H1 (cell line): Measurements from ENCODE around the gene MMP28. TPM values are rescaled to one million over a fixed set of nuclear protein-coding genes. Genes with fewer than 3 reads are reported as not detected.

ENCODE experiments used
- BRCA1 ChIP-seq: IDR thresholded peaks from 2 replicates; pipeline ENCODE4 v1.6.1; 2012; ENCODE audit warnings: low read depth, low read length, improper control_type of control experiment
- CEBPB ChIP-seq: IDR thresholded peaks from 2 replicates; pipeline ENCODE4 v1.6.1; 2012; ENCODE audit warnings: low read depth, low read length
- CHD2 ChIP-seq: IDR thresholded peaks from 2 replicates; pipeline ENCODE4 v1.6.1; 2012; ENCODE audit warnings: low read length, improper control_type of control experiment
- EP300 ChIP-seq, 2 experiments: IDR thresholded peaks; 1 replicate in 1 of 2; 2 replicates in 1 of 2; pipeline ENCODE4 v1.6.1; 2011 to 2012; ENCODE audit warnings: low read depth in 2 of 2, low read length in 2 of 2, mild to moderate bottlenecking in 2 of 2, borderline replicate concordance in 1 of 2, inconsistent platforms in 1 of 2, moderate library complexity in 1 of 2
- GTF2F1 ChIP-seq: IDR thresholded peaks from 2 replicates; pipeline ENCODE4 v1.6.1; 2012; ENCODE audit warnings: low read depth, low read length, improper control_type of control experiment, borderline replicate concordance
- HDAC2 ChIP-seq, 2 experiments: fragments of 300-600 bp in 1 of 2; sonication (generic) in 1 of 2; IDR thresholded peaks; 2 replicates each; pipeline ENCODE4 v1.6.1; 2011 to 2012; ENCODE audit warnings: low read depth in 2 of 2, low read length in 2 of 2, mild to moderate bottlenecking in 2 of 2, moderate library complexity in 2 of 2, borderline replicate concordance in 1 of 2, inconsistent platforms in 1 of 2
- HDAC6 ChIP-seq: IDR thresholded peaks from one replicate; pipeline ENCODE4 v1.7.1; 2012; ENCODE audit warnings: low read depth, mild to moderate bottlenecking, inconsistent platforms, low read length, moderate library complexity
- JUND ChIP-seq: IDR thresholded peaks from 2 replicates; pipeline ENCODE4 v1.6.1; 2011; ENCODE audit warnings: mild to moderate bottlenecking, improper control_type of control experiment, low read length
- KDM1A ChIP-seq: fragments of 200-600, 300-600 bp; sonication (generic); IDR thresholded peaks from 2 replicates; pipeline ENCODE4 v1.7.1; 2016; ENCODE audit warnings: mild to moderate bottlenecking, low read length, borderline replicate concordance
- POLR2A ChIP-seq, 2 experiments: IDR thresholded peaks; 1 replicate in 1 of 2; 2 replicates in 1 of 2; pipeline ENCODE4 v1.6.1; 2011; ENCODE audit warnings: low read depth in 2 of 2, low read length in 2 of 2, mild to moderate bottlenecking in 2 of 2; ENCODE audit errors: control extremely low read depth in 1 of 2
- POU5F1 ChIP-seq: IDR thresholded peaks from 2 replicates; pipeline ENCODE4 v1.6.1; 2011; ENCODE audit warnings: low read depth, mild to moderate bottlenecking, low read length, moderate library complexity
- RXRA ChIP-seq: IDR thresholded peaks from 2 replicates; pipeline ENCODE4 v1.6.1; 2011; ENCODE audit warnings: low read depth, mild to moderate bottlenecking, low read length, moderate library complexity; ENCODE audit not compliant: insufficient read depth
- SAP30 ChIP-seq: fragments of 300-600 bp; sonication (generic); IDR thresholded peaks from 2 replicates; pipeline ENCODE4 v1.7.1; 2012; ENCODE audit warnings: low read length, moderate library complexity, mild to moderate bottlenecking, inconsistent platforms; ENCODE audit not compliant: insufficient read depth, insufficient replicate concordance
- SIN3A ChIP-seq, 2 experiments: IDR thresholded peaks in 1 of 2; conservative IDR thresholded peaks in 1 of 2; 2 replicates each; pipeline ENCODE4 v1.6.1; 2011 to 2012; ENCODE audit warnings: low read length in 2 of 2, improper control_type of control experiment in 1 of 2, low read depth in 1 of 2, mild to moderate bottlenecking in 1 of 2
- SP1 ChIP-seq: IDR thresholded peaks from 2 replicates; pipeline ENCODE4 v1.6.1; 2011; ENCODE audit warnings: low read depth, low read length
- SRF ChIP-seq: IDR thresholded peaks from 2 replicates; pipeline ENCODE4 v1.6.1; 2011; ENCODE audit warnings: mild to moderate bottlenecking, low read depth, low read length, moderate library complexity
- YY1 ChIP-seq: IDR thresholded peaks from 2 replicates; pipeline ENCODE4 v1.6.1; 2011; ENCODE audit warnings: low read depth, mild to moderate bottlenecking, low read length
- polyA plus RNA-seq, 7 experiments: library from polyadenylated mRNA; depleted of rRNA in 3 of 7; stranded (reverse) in 5 of 7; unstranded in 2 of 7; fragments of >200 nt in 5 of 7; fragments of 200-250 nt in 2 of 7; gene quantifications; 1 replicate in 5 of 7; 2 replicates in 1 of 7; 4 replicates in 1 of 7; pipeline versions ENCODE4 v1.2.1 to v1.2.3, GENCODE V29; 2011 to 2013; ENCODE audit warnings: missing spikeins in 2 of 7, mixed read lengths in 2 of 7
- total RNA-seq: library from RNA; stranded (reverse); fragmentation: NEBNext Ultra II Directional; extraction: Animal tissue kit (Norgen Biotek cat#: 25700); gene quantifications from 2 replicates; pipeline ENCODE4 v1.2.1, GENCODE V29; 2021
- TF ChIP-seq, protein P1 (sequence below): IDR thresholded peaks from 2 replicates; pipeline ENCODE4 v1.6.1; 2012; ENCODE audit warnings: low read length, inconsistent platforms
- TF ChIP-seq, protein P2 (sequence below), 3 experiments: IDR thresholded peaks; 1 replicate in 2 of 3; 2 replicates in 1 of 3; pipeline versions ENCODE4 v1.5.1 to v1.6.1; 2011; ENCODE audit warnings: low read length in 3 of 3, mild to moderate bottlenecking in 3 of 3, inconsistent platforms in 2 of 3, low read depth in 1 of 3, moderate library complexity in 1 of 3; ENCODE audit not compliant: insufficient read depth in 1 of 3; ENCODE audit errors: control extremely low read depth in 1 of 3

MMP28 gene
- total and polyA plus RNA-seq, 2 of the 8 experiments (the other 6 are each of a cell fraction or from before 2014, with no cell fraction given), result not detected

DNA sequence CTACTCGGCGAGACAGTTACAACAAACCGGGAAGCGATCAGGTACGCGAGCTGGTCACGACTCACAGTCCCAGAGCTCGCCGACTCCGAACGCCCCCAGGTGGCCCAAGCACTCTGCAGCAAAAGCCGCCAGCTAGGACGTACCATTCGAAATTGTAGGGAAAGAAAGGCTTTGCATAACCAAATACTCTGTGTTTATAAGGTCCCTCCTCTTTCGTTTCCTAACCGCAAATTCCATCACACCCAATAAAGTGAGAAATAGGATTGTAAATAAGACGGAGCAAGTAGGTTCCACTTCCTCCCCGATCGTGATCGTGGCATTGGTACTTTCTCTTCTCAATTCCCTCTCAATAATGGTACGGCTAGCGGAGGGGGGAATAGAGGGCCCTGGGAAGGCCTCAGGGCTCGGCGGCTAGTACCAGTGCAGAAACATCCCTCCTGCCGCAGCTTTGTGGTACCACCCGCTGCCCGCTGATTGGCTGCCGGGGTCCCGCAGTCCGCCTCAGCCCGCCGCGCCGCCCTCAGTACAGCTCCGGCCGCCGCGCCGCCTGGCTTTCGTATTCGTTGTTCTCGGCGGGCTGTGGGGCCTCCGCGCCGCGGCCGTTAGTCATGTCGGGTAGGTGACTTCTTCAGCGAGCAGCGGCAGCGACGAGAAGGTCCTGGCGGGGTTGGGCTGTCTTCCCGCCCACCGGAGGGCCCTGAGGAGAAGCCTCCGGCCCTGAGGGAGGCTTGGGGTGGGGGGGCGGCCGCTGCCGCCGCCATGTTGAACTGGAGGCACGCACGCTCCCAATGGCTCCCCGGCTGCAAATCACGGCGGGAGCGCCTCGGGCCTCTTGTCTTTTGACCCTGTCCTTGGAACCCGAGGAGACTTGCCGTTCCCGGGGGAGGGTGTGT lies 13.8 kb upstream of the MMP28 start, which contains the start of gene TAF15 (continued):
- no peak for TF ChIP-seq SAP30
- TF ChIP-seq HDAC6, result no peak
- TF ChIP-seq CHD2, result 0 out of 2 replicates have a peak, but pooled peaks have one; percentile 8
- no peak for TF ChIP-seq HDAC2 (IDR thresholded peaks at IDR 0.05; ENCODE audit: borderline replicate concordance in 1 of 2, low read depth in 2 of 2, low read length in 2 of 2)
- TF ChIP-seq SRF, result no peak
- TF ChIP-seq BRCA1, result peak; percentile 59
- TF ChIP-seq GTF2F1, result peak; percentile 94
- TF ChIP-seq CEBPB, result no peak
- TF ChIP-seq JUND, result peak; percentile 99
- TF ChIP-seq, protein P1, sequence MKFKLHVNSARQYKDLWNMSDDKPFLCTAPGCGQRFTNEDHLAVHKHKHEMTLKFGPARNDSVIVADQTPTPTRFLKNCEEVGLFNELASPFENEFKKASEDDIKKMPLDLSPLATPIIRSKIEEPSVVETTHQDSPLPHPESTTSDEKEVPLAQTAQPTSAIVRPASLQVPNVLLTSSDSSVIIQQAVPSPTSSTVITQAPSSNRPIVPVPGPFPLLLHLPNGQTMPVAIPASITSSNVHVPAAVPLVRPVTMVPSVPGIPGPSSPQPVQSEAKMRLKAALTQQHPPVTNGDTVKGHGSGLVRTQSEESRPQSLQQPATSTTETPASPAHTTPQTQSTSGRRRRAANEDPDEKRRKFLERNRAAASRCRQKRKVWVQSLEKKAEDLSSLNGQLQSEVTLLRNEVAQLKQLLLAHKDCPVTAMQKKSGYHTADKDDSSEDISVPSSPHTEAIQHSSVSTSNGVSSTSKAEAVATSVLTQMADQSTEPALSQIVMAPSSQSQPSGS, result no peak; the same call in 1 of the 2 replicates
- TF ChIP-seq POU5F1, result no peak
- peak; percentile 90 for TF ChIP-seq SP1
- TF ChIP-seq POLR2A (IDR thresholded peaks at IDR 0.05; ENCODE audit: control extremely low read depth in 1 of 2, low read depth in 2 of 2, low read length in 2 of 2), result peak; percentile 97 to 99
- no peak for TF ChIP-seq RXRA
- 0 out of 4 replicates have a peak, but pooled peaks have one; percentile 29 for TF ChIP-seq SIN3A (conservative IDR thresholded peaks at IDR 0.05 in 1 of 2, IDR thresholded peaks at IDR 0.05 in 1 of 2; ENCODE audit: low read depth in 1 of 2, low read length in 2 of 2)
- TF ChIP-seq, protein P2, sequence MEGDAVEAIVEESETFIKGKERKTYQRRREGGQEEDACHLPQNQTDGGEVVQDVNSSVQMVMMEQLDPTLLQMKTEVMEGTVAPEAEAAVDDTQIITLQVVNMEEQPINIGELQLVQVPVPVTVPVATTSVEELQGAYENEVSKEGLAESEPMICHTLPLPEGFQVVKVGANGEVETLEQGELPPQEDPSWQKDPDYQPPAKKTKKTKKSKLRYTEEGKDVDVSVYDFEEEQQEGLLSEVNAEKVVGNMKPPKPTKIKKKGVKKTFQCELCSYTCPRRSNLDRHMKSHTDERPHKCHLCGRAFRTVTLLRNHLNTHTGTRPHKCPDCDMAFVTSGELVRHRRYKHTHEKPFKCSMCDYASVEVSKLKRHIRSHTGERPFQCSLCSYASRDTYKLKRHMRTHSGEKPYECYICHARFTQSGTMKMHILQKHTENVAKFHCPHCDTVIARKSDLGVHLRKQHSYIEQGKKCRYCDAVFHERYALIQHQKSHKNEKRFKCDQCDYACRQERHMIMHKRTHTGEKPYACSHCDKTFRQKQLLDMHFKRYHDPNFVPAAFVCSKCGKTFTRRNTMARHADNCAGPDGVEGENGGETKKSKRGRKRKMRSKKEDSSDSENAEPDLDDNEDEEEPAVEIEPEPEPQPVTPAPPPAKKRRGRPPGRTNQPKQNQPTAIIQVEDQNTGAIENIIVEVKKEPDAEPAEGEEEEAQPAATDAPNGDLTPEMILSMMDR (IDR thresholded peaks at IDR 0.05; ENCODE audit: control extremely low read depth in 1 of 3, insufficient read depth in 1 of 3, low read depth in 1 of 3, low read length in 3 of 3), result peak; percentile 67 to 76 (median 72)
- TF ChIP-seq YY1, result peak; percentile 94
- TF ChIP-seq KDM1A, result no peak
- peak in 1 of 2 experiments; percentile 100; a peak in 2 of 3 replicates for TF ChIP-seq EP300 (IDR thresholded peaks at IDR 0.05; ENCODE audit: borderline replicate concordance in 1 of 2, low read depth in 2 of 2, low read length in 2 of 2)
